ENCODE measurements around the gene ZNF653. TPM values are rescaled to one million over a fixed set of nuclear protein-coding genes. Genes with fewer than 3 reads are reported as not detected.

ZNF653 gene
- total and polyA plus RNA-seq, 2 donors (not counting 1 experiment from before 2014, with no cell fraction given), result 24.2 to 26.2 TPM

DNA sequence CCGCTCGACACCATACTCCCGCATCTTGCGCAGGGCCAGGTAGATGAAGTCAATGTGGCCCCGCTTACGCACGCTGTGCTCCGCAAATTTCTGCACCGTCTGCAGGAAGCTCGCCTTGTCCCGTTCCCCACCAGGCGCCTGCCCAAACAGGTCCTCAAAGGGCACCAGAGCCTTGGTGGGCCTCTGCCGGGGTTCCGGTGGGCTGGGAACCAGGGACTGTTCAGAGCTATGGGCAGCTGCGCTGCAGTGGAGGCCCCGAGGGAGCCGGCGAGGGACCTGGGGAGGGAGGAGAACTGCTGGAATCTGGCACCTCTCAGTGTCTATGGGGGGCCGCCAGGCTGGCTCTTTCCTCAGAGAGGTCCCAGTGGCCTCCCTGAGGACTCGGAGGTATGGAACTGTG is 8.3 kb upstream of the ZNF653 start:
- Histone ChIP-seq H4K20me1 (ENCODE audit: control insufficient read depth, insufficient read depth, low read length, poor library complexity, severe bottlenecking) (no peaks in the 10 kb centered on the region), H3K4me2 (replicated peaks; ENCODE audit: low read depth, low read length, poor library complexity, severe bottlenecking) (no peak overlapping the region), H3K9ac (ENCODE audit: low read length) (no peak overlapping the region), H3K27ac (ENCODE audit: low read length in 2 of 2) (no peak overlapping the region), H3K27me3 (replicated peaks in 1 of 4; ENCODE audit: control extremely low read depth in 1 of 4, control insufficient read depth in 3 of 4, insufficient read depth in 4 of 4, low read length in 3 of 4) (no peaks in the 10 kb centered on the region), H3K4me3 (ENCODE audit: control extremely low read depth in 1 of 5, extremely low read depth in 1 of 5, insufficient read depth in 1 of 5, low read depth in 2 of 5, low read length in 4 of 5) (no peak overlapping the region), H3K36me3 (replicated peaks in 1 of 2; ENCODE audit: control extremely low read depth in 1 of 2, control insufficient read depth in 1 of 2, extremely low read depth in 1 of 2, insufficient read depth in 2 of 2, low read length in 1 of 2) (peaks cover 8 to 36% of the 10 kb centered on the region in 2 experiments), H2AFZ (ENCODE audit: insufficient read depth, low read depth, low read length, poor library complexity, severe bottlenecking) (no peak overlapping the region), H3K9me3 (ENCODE audit: control extremely low read depth in 1 of 3, control insufficient read depth in 2 of 3, insufficient read depth in 1 of 3, low read length in 2 of 3) (no peaks in the 10 kb centered on the region), H3K4me1 (ENCODE audit: control insufficient read depth in 2 of 2, insufficient read depth in 2 of 2, low read length in 2 of 2) (no peaks in the 10 kb centered on the region), H3K79me2 (ENCODE audit: control insufficient read depth, insufficient read depth, low read length) (peaks cover 5% of the 10 kb centered on the region)
- Mint-ChIP-seq H3K4me1 (no peaks in the 10 kb centered on the region), H3K27me3 (no peaks in the 10 kb centered on the region), H3K9me3 (ENCODE audit: insufficient read depth) (no peaks in the 10 kb centered on the region), H3K27ac (no peak overlapping the region), H3K4me3 (no peak overlapping the region)
- DNase-seq, result no peak
- no peak for TF ChIP-seq EZH2 (IDR thresholded peaks at IDR 0.05; ENCODE audit: borderline replicate concordance, insufficient read depth, low read depth, low read length, poor library complexity, severe bottlenecking)
- TF ChIP-seq, protein P1, sequence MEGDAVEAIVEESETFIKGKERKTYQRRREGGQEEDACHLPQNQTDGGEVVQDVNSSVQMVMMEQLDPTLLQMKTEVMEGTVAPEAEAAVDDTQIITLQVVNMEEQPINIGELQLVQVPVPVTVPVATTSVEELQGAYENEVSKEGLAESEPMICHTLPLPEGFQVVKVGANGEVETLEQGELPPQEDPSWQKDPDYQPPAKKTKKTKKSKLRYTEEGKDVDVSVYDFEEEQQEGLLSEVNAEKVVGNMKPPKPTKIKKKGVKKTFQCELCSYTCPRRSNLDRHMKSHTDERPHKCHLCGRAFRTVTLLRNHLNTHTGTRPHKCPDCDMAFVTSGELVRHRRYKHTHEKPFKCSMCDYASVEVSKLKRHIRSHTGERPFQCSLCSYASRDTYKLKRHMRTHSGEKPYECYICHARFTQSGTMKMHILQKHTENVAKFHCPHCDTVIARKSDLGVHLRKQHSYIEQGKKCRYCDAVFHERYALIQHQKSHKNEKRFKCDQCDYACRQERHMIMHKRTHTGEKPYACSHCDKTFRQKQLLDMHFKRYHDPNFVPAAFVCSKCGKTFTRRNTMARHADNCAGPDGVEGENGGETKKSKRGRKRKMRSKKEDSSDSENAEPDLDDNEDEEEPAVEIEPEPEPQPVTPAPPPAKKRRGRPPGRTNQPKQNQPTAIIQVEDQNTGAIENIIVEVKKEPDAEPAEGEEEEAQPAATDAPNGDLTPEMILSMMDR (IDR thresholded peaks at IDR 0.05), result no peak
- intact Hi-C loops (cut with micrococcal nuclease), result no loop called here
- ChIA-PET CTCF (no interaction called here), POLR2A (no interaction called here)
- no peak for ATAC-seq (ENCODE audit: low read depth)
- WGBS (ENCODE audit: insufficient coverage), result 98% methylated on average over 20 of the region's 20 CpGs

GRCh38 chr19:11510444-11510843 is 4.8 kb upstream of the ZNF653 start:
- no peaks in the 10 kb centered on the region for H3K27me3 Mint-ChIP-seq
- Histone ChIP-seq H3K4me2 (replicated peaks; ENCODE audit: low read depth, low read length, poor library complexity, severe bottlenecking) (no peak overlapping the region), H3K27ac (ENCODE audit: low read length in 2 of 2) (no peak overlapping the region), H3K4me3 (ENCODE audit: control extremely low read depth in 1 of 5, extremely low read depth in 1 of 5, insufficient read depth in 1 of 5, low read depth in 2 of 5, low read length in 4 of 5) (no peak overlapping the region), H3K9ac (ENCODE audit: low read length) (no peak overlapping the region), H4K20me1 (ENCODE audit: control insufficient read depth, insufficient read depth, low read length, poor library complexity, severe bottlenecking) (no peaks in the 10 kb centered on the region), H3K4me1 (ENCODE audit: control insufficient read depth in 2 of 2, insufficient read depth in 2 of 2, low read length in 2 of 2) (peaks cover 4 to 6% of the 10 kb centered on the region in 2 donors), H2AFZ (ENCODE audit: insufficient read depth, low read depth, low read length, poor library complexity, severe bottlenecking) (no peak overlapping the region), H3K79me2 (ENCODE audit: control insufficient read depth, insufficient read depth, low read length) (no peaks in the 10 kb centered on the region), H3K9me3 (ENCODE audit: control extremely low read depth in 1 of 3, control insufficient read depth in 2 of 3, insufficient read depth in 1 of 3, low read length in 2 of 3) (no peaks in the 10 kb centered on the region), H3K36me3 (replicated peaks in 1 of 2; ENCODE audit: control extremely low read depth in 1 of 2, control insufficient read depth in 1 of 2, extremely low read depth in 1 of 2, insufficient read depth in 2 of 2, low read length in 1 of 2) (peaks cover 5 to 16% of the 10 kb centered on the region in 2 experiments), H3K27me3 (replicated peaks in 1 of 4; ENCODE audit: control extremely low read depth in 1 of 4, control insufficient read depth in 3 of 4, insufficient read depth in 4 of 4, low read length in 3 of 4) (no peaks in the 10 kb centered on the region)
- ChIA-PET POLR2A (no interaction called here), CTCF (no interaction called here)
- TF ChIP-seq EZH2 (IDR thresholded peaks at IDR 0.05; ENCODE audit: borderline replicate concordance, insufficient read depth, low read depth, low read length, poor library complexity, severe bottlenecking), result no peak
- TF ChIP-seq, protein P1 (IDR thresholded peaks at IDR 0.05), result no peak
- no peak overlapping the region for H3K27ac Mint-ChIP-seq
- no peak overlapping the region for H3K4me3 Mint-ChIP-seq
- intact Hi-C loops (cut with micrococcal nuclease), result no loop called here
- WGBS (ENCODE audit: insufficient coverage), result 91% methylated on average over 1 of the region's 8 CpGs
- no peaks in the 10 kb centered on the region for H3K9me3 Mint-ChIP-seq (ENCODE audit: insufficient read depth)
- DNase-seq (no peak), ATAC-seq (ENCODE audit: low read depth) (no peak)
- H3K4me1 Mint-ChIP-seq, result peaks cover 6% of the 10 kb centered on the region
